RWPE2 (cell line): ENCODE measurements around the gene FAM53B.

Experiments used
- ATAC-seq: fragments of 200-7000 bp; cut with Tn5 transposase; 3 replicates; pipeline ENCODE4 v1.9.1; 2021; ENCODE audit warnings: low read depth
- DNase-seq: peaks from one replicate; pipeline ENCODE4 v3.0.0-alpha.2; 2020; ENCODE audit warnings: low spot score
- H3K27ac ChIP-seq: fragments of 450-650 bp; 2 replicates; pipeline ENCODE4 v1.5.1; 2017; ENCODE audit warnings: mild to moderate bottlenecking; ENCODE audit not compliant: poor library complexity, severe bottlenecking
- H3K27me3 ChIP-seq: fragments of 250-450 bp; sonication (Bioruptor Pico); 2 replicates; pipeline ENCODE4 v1.5.1; 2021; ENCODE audit warnings: mild to moderate bottlenecking, moderate library complexity; ENCODE audit not compliant: insufficient read depth, poor library complexity, severe bottlenecking
- H3K36me3 ChIP-seq: fragments of 250-450 bp; sonication (Bioruptor Pico); 2 replicates; pipeline ENCODE4 v1.5.1; 2020; ENCODE audit warnings: low read depth, mild to moderate bottlenecking, moderate library complexity
- H3K4me1 ChIP-seq: fragments of 250-450 bp; sonication (Bioruptor Pico); 2 replicates; pipeline ENCODE4 v1.5.1; 2021; ENCODE audit warnings: mild to moderate bottlenecking, moderate library complexity; ENCODE audit not compliant: insufficient read depth, poor library complexity, severe bottlenecking
- H3K4me3 ChIP-seq: fragments of 250-450 bp; sonication (Bioruptor Pico); 2 replicates; pipeline ENCODE4 v1.5.1; 2021; ENCODE audit warnings: mild to moderate bottlenecking, moderate library complexity; ENCODE audit not compliant: severe bottlenecking
- H3K9me3 ChIP-seq: fragments of 250-450 bp; sonication (Bioruptor Pico); 2 replicates; pipeline ENCODE4 v1.5.1; 2021; ENCODE audit warnings: mild to moderate bottlenecking, moderate library complexity; ENCODE audit not compliant: severe bottlenecking
- TF ChIP-seq, protein P1 (sequence below): fragments of 450-650 bp; IDR thresholded peaks from one replicate; pipeline ENCODE4 v1.5.1; 2017; ENCODE audit warnings: mild to moderate bottlenecking, moderate library complexity; ENCODE audit not compliant: poor library complexity, severe bottlenecking

The FAM53B gene

GRCh38 chr10:124576526-124577420 is 167.4 kb downstream of the FAM53B start:
- Histone ChIP-seq H3K4me1 (no peaks in the 10 kb centered on the region), H3K4me3 (no peak overlapping the region), H3K27me3 (no peaks in the 10 kb centered on the region), H3K9me3 (no peaks in the 10 kb centered on the region), H3K36me3 (no peaks in the 10 kb centered on the region), H3K27ac (no peak overlapping the region)
- DNase-seq (no peak), ATAC-seq (no peak)
- TF ChIP-seq, protein P1, sequence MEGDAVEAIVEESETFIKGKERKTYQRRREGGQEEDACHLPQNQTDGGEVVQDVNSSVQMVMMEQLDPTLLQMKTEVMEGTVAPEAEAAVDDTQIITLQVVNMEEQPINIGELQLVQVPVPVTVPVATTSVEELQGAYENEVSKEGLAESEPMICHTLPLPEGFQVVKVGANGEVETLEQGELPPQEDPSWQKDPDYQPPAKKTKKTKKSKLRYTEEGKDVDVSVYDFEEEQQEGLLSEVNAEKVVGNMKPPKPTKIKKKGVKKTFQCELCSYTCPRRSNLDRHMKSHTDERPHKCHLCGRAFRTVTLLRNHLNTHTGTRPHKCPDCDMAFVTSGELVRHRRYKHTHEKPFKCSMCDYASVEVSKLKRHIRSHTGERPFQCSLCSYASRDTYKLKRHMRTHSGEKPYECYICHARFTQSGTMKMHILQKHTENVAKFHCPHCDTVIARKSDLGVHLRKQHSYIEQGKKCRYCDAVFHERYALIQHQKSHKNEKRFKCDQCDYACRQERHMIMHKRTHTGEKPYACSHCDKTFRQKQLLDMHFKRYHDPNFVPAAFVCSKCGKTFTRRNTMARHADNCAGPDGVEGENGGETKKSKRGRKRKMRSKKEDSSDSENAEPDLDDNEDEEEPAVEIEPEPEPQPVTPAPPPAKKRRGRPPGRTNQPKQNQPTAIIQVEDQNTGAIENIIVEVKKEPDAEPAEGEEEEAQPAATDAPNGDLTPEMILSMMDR: no peak

GRCh38 chr10:124575107-124576035 is 168.8 kb downstream of the FAM53B start:
- no peak overlapping the region for H3K4me3 ChIP-seq
- ATAC-seq (no peak), DNase-seq (no peak)
- H3K27ac ChIP-seq: no peak overlapping the region
- no peaks in the 10 kb centered on the region for H3K9me3 ChIP-seq
- TF ChIP-seq, protein P1: no peak
- H3K27me3 ChIP-seq: no peaks in the 10 kb centered on the region
- no peaks in the 10 kb centered on the region for H3K4me1 ChIP-seq
- H3K36me3 ChIP-seq: no peaks in the 10 kb centered on the region

DNA sequence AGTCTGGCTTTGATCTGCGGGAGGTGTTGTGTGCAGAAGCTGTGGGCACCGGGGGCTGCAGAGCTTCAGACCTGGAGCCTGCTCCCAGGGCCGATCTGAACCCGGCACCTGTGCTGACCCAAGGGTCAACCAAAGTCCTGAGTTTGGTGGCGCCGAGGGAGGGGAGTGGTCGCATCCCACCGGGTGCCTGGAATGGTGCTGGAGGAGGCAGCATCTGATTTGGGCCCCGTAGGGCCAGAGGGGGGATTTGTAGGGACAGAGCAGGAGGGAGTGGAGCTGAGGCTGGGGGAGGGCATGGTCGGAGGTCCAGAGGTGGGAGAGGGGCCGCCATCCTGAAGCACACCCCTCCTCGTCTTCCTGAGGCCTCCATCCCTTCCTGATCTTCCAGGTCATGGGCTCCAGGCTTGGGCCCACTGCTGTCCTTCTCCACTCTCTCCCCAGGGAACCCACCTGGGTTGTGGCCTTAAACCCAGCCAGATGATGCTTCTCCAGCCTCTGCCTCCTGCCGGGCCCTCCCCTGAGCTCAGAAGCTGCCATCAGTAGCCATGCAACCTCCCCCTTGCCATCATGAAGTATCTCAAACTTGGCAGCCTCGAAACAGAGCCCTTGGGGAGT is 169.6 kb downstream of the FAM53B start:
- no peak overlapping the region for H3K4me3 ChIP-seq
- H3K36me3 ChIP-seq: no peaks in the 10 kb centered on the region
- TF ChIP-seq, protein P1: no peak
- H3K27me3 ChIP-seq: no peaks in the 10 kb centered on the region
- no peaks in the 10 kb centered on the region for H3K4me1 ChIP-seq
- no peaks in the 10 kb centered on the region for H3K9me3 ChIP-seq
- ATAC-seq (no peak), DNase-seq (peak; percentile 53)
- H3K27ac ChIP-seq: no peak overlapping the region

DNA sequence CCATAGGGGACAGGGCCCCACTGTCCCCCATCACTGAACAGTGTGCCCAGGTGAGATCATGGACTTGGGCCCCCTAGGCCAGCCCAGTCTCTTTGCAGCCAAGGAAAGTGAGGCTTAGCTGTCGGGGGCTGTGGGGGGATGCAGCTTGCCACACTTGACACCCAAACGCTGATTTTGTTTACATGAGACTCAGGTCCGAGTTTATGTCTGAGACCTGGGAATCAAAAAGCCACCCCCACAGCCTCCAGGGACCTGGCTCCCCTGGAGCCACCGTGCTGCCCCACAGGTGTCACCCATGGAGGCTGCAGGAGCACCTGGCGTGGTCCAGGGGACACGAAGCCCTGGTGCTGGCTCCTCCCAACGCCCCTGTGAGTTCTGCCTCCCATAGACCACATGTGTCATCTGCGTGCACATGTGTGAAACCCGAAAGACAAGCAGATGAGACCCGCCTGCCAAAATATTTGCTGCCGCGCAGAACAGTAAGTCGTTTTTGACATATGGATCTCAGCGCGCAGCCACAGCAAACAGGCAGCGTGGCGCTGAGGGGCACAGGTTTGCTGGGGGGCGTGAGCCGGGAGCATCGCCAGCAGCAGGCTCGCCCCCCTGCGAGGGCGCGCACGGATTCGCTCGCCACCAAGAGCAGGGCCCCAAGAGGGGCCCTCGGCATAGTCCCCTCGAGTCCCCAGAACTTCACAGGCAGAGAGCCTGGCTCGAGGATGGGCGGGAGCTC is 170.3 kb downstream of the FAM53B start:
- Histone ChIP-seq H3K36me3 (no peaks in the 10 kb centered on the region), H3K4me1 (no peaks in the 10 kb centered on the region), H3K27me3 (no peaks in the 10 kb centered on the region), H3K27ac (no peak overlapping the region), H3K9me3 (no peaks in the 10 kb centered on the region), H3K4me3 (no peak overlapping the region)
- TF ChIP-seq, protein P1: no peak
- ATAC-seq: no peak
- DNase-seq: no peak
